Stimulated activated CD4-positive, alpha-beta T cell treated with anti-CD3 and anti-CD28 coated beads, Interleukin-1b, Interleukin-23, amount 100 ng/mL, for 48 hours (primary cell): Measurements from ENCODE around the gene CTSA.
"Not testable (repeated sequence)": the region's sequence is repeated elsewhere in the genome, so short reads cannot be mapped to it uniquely, and the experiment has no call there.

Experiments used
- DNase-seq: peaks from one replicate; pipeline ENCODE4 v3.0.0-alpha.2; 2020

The CTSA gene

DNA sequence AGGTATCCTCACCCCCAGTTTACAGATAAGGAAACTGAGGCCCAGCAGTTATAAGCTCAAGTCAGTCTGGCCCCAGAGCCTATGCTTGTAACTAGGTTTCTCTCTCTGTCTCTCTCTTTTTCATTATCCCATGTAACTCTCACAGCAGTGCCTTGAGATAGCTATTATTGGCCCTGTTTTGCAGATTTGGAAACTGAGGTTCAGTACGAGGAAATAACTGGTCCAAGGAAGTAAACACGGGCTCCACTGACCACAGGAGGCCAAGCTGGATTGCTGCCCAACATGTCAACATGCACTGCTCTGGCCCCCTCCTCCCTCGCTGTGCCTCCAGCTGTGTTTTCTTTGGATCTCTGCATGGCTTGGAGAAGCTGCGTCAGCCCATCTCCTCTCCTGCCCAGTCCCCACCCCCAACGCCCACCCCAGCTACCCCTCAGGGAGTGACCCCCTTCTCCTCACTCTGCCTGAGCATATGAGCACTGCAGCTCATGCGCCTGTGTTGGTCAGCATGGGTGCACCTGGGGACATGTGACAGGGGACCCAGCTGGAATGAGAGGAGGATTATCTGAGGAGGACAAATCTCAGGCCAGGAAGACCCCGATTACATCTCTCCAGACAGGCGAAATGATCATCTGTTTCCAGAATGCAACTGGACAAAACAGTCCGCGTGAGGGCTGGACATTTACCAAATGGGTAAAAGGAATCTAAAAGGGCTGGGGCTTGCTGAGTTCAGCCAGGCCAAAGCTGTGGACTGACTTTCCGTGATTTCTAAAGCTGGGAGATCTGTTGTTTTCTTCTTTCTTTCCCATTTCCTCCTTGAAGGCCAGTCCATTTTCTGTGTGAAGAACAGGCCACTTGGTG, 28.6 kb downstream of the CTSA start:
- DNase-seq = no peak

DNA sequence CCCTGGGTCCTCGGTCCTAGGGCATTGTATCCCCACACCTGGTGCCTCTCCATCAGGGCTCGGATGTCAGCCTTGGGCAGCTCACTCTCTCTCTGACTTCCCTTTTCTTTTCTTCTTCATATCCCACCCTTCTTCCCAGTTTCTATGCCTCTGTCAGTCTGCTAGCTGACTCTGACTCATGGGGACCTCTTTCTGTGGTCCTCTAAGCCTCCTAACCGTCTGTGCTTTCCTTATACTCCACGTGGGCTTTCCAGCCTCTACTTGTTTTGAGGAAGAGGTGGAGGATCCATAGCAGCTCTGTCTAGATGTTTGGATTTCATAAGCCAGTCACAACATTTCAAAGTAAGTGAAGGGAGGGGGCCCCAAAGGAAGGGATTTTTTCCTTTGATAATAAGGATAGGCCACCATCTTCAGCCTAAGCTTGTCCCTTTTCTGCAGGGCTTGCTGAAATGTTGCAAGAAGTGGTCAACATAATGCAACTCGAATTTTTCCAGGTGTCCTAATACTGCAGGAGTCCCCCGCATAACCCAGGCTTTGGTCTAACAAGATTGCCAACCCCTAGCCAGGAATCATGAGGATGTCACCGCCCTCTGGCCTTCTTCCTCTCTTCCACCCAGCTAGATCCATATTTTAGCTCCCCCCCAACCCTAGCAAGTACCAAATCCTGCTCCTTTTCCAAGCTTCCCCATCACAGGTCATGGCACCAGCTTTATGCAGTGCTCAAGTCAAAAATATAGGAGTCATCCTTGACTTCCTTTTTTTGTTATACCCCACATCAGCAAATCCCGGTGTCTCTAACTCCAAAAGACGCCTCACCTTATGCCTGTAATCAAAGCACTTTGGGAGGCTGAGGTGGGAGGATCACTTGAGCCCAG, 29.6 kb downstream of the CTSA start:
- DNase-seq = no peak

DNA sequence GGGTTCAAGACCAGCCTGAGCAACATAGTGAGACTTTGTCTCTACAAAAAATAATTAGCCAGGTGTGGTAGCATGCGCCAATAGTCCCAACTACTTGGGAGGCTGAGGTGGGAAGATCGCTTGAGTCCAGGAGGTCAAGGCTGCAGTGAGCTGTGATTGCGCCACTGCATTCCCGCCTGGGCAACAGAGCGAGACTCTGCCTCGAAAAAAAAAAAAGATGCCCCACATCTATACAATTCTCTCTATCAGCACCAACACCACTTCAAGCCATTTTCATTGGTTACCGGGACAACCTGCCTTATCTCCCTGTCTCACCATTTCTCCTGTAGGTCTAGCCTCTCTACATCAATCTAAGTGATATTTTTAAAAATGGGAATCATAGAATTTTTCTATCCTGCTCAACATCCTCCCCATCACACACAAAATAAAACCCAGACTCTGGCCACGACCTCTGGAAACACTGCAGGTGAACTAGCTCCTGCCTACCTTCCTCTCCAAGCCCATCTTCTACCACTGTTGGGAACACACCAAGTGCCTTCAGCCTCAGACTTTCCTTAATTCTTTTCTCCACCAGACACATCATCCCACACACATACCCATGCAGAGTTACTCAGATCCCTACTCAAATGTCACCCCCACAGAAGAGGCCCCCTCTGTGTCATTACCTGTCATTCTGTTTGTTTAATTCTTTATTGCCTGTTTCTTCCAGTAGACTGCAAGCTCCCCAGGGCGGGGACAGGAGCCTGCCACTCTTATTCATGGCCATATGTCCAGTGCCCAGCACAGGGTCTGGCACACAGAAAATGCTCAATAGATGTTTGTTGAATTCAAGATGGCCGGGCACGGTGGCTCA, 30.4 kb downstream of the CTSA start:
- no peak for DNase-seq

DNA sequence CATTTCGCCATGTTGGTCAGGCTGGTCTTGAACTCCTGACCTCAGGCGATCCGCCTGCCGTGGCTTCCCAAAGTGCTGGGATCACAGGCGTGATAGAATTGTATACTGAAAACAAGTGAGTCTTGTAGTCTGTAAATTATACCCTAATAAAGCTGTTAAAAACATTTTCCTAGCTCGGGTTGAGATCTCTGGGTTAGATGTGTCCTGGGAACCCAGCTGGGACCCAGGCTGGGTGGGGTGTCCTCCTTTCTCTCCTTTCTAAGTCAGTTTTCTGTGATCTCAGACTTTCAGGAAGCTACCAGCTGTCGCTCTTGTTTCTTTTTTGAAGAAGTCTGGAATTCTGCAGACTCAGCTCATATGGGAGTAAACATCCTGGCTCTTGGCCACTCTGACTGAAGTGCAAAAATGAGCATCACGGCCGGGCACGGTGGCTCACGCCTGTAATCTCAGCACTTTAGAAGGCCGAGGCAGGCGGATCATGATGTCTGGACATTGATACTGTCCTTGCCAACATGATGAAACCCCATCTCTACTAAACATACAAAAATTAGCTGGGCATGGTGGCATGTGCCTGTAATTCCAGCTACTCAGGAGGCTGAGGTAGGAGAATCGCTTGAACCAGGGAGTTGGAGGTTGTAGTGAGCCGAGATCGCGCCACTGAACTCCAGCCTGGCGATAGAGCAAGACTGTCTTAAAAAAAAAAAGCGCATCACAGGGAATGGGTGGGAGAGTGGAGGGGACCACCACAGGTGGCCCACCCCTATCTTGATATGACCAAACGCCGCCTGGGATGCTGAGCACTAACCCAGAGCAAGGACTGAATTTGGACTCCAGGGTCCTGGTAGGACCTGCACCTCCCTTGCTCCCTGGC, 33.5 kb downstream of the CTSA start:
- DNase-seq = no peak

DNA sequence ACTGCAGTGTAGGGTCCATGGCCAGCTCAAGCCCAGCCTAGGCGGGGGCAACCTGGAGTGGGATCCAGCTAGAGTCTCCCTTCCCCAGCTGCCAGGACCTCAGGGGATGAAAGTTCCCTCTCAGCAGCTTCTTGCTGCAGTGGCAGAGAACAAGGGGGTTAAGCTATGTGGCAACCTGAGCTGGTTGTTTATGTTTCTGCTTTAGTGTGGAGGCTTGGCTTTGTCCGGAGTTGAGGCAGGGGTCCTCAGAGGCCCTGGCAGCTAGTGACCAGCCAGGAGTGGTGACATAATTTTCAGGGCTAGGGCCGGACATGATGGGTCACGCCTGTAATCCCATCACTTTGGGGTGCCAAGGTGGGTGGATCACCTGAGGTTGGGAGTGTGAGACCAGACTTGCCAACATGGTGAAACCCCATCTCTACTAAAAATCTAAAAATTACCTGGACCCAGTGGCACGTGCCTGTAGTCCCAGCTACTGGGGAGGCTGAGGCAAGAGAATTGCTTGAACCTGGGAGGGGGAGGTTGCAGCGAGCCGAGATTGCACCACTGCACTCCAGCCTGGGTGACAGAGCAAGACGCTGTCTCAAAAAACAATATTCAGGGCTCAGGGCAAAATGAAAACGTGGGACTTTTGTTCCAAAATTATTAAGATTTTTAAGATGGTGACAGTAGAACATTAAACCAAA, 34.8 kb downstream of the CTSA start:
- no peak for DNase-seq

DNA sequence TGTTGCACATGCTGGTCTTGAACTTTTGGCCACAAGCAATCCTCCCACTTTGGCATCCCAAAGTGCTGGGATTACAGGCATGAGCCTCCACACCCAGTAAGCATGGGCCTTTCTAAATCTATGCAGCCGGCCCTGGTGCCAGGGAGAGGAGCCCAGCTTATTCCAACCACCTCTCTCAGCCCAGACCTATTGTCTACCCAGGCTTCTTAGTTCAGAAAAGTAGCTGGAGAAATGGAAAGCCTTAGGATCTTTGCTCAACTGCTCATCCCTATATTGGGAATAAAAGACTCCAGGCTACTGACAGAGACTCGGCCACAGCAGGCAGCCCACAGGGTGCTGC, 35.6 kb downstream of the CTSA start:
- no peak for DNase-seq

DNA sequence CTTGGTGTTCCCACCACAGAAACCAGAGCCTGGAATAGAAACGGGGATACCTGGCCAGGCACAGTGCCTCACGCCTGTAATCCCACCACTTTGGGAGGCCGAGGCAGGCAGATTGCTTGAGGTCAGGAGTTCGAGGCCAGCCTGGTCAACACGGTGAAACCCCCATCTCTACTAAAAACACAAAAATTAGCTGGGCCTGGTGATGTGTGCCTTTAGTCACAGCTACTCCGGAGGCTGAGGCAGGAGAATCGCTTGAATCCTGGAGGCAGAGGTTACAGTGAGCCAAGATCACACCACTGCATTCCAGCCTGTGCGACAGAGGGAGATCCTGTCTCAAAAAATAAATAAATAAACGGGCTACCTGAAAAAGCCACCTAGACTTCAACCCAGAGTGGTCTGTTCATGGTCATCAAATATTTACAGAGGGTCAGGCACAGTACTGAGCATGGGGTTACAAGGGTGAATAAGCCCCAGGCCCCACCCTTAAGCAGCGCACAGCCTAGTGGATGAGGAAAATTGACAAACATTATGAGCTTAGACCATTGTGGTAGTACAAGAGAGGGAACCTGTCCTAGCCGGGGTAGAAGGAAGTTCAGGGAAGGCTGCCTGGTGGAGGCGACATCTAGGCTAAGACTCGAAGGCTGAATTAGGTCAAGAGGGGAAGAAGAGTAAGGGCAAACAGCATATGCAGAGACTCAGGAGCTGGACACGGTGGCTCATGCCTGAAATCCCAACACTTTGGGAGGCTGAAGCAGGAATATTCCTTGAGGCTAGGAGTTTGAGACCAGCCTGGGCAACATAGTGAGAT, 36.1 kb downstream of the CTSA start:
- DNase-seq = no peak

DNA sequence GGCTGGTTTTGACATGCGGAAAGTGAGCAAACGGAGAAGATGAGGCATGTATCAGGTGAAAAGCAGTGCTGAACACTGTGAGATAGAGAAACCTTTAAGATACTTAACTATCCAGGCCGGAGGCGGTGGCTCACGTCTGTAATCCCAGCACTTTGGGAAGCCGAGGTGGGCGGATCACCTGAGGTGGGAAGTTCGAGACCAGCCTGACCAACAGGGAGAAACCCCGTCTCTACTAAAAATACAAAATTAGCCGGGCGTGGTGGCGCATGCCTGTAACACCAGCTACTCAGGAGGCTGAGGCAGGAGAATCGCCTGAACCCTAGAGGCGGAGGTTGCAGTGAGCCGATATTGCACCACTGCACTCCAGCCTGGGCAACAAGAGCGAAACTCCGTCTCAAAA, 40.5 kb downstream of the CTSA start:
- not testable (repeated sequence) for DNase-seq

DNA sequence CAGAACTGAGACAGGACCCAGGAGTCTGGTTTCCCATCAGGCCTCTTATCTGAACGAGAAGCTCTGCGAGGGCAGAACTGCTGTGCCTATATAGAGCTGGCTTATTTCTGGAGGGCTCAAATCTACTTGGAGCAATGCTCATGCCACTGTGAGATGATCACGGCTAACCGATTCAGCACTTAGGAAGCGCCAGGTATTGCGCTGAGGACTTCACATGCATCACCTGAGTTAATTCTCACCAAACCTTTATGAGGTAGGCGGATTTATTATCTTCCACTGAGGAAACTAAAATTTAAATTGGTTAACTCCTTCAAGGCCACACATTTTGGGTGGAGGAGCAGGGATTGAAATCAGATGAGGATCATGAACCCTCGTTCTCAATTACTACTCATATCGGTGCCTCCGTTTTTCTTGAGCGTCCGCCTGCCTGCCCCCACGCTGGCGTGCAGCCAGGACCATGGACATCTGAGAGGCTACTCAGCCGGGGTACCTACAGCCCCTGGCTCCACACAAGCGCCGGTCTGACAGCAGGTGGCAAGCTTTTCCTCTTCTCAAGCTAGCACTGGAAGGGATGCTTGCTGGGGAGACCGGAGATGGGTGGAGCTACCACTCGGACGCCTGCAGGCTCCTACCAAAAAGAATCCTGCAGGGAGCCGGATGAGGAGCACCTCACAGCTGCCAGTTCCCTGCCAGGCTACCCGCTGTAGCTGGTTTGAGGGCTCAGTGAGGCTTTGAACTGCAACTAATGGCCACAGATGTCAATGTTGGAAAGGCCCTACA, 42.3 kb downstream of the CTSA start:
- DNase-seq = peak; percentile 63

DNA sequence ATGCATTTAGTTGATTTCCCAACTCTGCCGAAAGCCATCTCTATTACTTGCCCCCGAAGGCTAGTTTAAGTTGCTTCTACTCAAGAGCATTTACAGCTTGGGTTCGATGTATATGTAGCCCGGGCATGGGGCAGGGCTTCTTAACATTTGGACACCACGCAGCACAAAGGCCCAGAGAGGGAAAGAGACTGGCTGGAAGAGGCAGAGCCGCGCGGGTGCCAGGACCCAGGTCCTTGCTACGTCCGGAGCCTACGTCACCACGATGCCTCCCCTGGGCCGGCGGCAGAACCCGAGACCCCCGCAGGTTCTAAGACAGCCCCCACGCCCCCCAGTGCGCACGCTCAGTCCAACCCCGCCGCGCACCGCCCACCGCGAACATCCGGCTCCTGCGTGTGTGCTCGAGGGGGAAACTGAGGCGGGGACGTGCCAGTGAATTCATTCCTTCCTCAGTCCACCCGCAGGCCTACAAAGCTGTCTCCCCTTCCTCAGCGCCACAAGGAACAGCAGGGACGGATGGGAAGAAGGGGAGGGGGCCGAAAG, 43.0 kb downstream of the CTSA start:
- DNase-seq = peak; percentile 37

DNA sequence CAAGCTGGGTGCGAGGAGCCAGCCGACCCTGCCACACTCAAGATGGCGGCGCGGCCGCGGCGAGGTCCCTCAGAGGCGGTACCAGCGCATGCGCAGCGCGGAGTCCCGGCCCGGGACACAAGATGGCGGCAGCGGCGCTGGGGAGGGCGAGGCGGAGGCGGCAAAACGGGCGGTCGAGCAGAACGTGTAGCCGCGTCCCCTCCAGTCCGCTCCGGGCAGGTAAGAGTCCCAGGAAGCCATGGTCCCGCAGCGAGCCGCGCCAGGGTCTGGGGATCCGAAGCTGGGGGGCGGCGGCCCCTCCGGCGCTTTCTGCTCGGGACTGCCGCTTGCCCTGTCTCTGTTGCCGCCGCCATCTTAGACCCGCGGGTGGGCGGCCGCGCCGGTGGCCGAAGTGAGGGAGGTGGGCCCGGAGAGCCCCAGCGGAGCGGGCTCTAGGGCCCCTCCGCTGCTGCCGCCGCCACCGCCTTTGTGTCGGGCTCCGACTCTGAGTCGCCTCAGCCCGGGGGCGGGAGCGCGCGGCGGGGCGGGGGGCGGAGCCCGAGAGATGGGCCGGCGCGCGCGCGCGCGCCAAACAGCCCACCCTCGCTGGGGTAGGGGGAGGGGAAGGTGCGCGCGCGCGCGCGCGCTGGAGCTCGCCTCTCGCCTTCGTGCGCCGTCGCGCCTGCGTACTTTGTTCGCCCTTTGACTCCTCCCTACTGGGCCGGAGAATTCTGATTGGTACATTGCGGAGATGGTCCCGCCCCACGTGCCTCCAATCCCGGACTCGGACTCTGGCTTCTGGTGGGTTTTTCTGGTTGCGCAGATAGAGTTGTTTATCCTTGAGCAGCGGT, 43.7 kb downstream of the CTSA start, which contains the start of gene PCIF1:
TSS of gene PCIF1 (plus strand) at position 98 of the 830 bp plus-strand sequence. CDS start 4,317 bp downstream, outside the sequence.
- peak; percentile 98 for DNase-seq

DNA sequence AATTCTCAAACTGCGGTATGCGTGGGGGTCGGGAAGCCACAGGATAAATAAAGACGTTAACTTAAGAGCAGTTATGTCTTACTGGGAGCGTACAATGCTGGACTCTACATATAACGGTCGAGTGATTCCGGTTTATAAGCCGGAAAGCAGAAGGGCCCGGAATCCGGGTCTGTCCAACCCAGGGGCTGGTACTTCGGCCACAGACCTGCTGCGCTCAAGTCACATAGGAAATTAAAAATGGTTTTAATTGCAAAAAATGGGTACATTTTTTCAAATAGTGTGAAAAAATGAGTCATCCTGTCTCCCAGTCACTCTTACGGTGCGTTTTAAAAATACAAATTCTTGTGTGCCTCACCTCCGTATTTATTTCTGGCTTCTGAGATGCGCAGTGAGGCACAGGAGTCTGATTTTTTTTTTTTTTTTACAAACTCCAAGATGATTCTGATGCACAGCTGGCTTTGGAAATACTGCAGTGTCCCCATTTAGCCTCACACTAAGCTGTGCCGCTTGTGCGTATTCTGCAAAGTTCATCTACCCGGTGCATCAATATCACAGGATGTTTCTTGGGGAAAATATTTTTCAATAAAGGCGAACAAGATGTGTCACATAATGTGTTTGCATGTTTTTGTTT, 44.4 kb downstream of the CTSA start:
- no peak for DNase-seq

DNA sequence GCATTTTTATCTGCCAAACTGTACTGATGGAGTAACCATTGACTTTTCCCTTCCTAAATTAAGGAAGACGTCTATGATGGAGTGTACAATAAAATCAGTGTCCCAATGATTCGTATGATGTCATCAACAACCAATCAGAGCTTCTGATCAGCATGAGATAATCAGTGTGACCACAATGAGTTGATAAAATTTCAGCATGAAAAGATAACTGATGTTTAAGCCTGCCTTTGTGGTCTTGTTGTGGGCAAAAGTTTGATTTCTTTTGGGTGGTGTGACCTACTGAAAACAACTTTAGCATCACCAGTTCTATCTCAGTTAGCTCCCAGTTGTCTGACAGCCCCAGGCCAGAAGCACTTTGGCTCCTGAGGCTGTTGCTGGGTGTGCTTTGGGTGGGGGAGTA, 46.6 kb downstream of the CTSA start:
- DNase-seq = no peak

DNA sequence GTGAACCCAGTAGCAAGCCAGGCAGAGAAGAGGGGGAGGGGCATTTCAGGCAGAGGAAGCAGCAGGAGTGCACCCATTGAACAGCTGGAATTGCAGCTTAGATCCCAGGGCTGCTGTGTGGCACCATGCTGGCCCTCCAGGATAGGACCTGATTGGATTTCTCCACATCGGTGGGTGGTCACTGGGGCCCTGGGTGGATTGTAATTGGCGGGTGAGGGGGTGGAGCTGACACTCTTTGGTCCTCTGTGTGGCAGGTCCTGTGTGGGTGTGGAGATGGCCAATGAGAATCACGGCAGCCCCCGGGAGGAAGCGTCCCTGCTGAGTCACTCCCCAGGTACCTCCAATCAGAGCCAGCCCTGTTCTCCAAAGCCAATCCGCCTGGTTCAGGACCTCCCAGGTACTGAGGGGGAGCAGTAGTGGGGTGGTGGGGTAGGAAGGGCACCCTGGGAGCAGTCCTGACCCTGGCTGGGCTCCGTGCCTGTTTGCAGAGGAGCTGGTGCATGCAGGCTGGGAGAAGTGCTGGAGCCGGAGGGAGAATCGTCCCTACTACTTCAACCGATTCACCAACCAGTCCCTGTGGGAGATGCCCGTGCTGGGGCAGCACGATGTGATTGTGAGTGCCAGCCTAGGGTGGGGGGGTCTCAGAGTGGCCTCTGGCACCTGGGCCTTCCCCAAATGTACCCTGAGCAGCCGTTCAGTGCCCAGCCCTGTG, 47.7 kb downstream of the CTSA start:
- no peak for DNase-seq

DNA sequence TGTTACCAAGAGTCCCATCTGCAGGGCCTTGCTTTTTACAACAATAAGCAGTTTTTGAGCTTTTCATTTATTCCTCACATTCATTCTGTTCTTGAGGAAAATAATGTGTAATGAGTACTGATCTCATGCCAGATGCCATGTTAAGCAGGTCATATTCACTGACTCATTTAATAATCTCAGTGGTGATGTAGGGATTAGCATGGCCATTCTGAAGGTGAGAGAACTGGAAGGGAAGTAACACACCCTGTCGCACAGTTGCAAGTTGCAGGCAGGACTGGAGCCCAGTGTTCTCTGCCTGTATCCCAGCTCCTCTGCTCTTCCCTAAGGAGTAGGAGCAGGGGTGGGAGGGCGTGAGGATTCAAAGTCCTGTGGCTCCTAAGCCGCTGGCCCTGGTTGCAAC, 48.9 kb downstream of the CTSA start:
- DNase-seq = no peak

DNA sequence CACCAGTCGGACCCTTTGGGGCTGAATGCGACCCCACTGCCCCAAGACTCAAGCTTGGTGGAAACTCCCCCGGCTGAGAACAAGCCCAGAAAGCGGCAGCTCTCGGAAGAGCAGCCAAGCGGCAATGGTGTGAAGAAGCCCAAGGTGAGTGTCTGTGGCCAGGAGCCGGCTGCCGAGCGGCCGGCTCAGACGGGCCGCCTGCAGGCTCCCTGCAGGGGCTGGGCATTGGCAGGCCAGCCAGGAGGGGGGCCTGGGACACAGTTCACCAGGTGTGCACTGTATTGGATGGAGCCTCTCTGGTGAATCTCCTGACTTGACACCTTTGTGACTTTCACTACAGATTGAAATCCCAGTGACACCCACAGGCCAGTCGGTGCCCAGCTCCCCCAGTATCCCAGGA, 49.3 kb downstream of the CTSA start:
- no peak for DNase-seq

DNA sequence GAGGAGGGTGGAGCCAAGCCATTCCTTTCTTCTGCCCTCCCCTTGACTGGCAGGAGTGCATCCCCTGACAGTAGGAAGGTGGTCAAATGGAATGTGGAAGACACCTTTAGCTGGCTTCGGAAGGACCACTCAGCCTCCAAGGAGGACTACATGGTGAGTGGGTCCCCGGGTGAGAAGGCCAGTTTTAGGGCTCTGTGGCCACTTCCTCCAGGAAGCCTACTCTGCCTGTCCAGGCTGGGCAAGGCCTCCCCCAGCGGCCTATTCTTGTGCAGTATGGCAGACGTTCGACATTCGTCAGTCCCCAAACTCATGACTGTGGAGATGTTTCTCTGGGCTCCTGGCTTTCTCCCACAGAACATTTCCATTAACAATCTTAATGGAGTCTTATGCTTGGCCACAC, 52.5 kb downstream of the CTSA start:
- DNase-seq = no peak
